IMR-90 (cell line): ENCODE data around the gene GCKR. TPM values are rescaled to one million over a fixed set of nuclear protein-coding genes. Genes with fewer than 3 reads are reported as not detected.
A peak's percentile ranks its signal among the peaks of the same experiment; 100 is the strongest.

ENCODE experiments used
- ATAC-seq: fragments of 200-7000 bp; cut with Tn5 transposase; 2 replicates; pipeline ENCODE4 v1.9.1; 2020; ENCODE audit warnings: low read depth, mild to moderate bottlenecking, moderate library complexity
- BruUV-seq: library from RNA; stranded (reverse); fragments of 400-500 nt; replicated peaks from 2 replicates; lab custom pipeline; 2021; lab: Mats Ljungman, UMichigan
- CTCF ChIA-PET: fragments of 300-600 bp; formaldehyde crosslinking; extraction: SDS; loops from one replicate; lab custom pipeline; 2021; ENCODE audit warnings: antibody characterized with exemption; lab: Yijun Ruan, JAX
- POLR2A ChIA-PET: fragments of 300-600 bp; sonication (Branson Sonifier 250); formaldehyde crosslinking; loops from one replicate; lab custom pipeline; 2022; ENCODE audit warnings: antibody characterized with exemption; ENCODE audit not compliant: unreplicated experiment; lab: Charles Lee
- DNase-seq: peaks from one replicate; pipeline ENCODE4 v3.0.0; 2013
- H2AFZ ChIP-seq: replicated peaks from 2 replicates; pipeline ENCODE3; 2013; ENCODE audit warnings: low read length, mild to moderate bottlenecking; ENCODE audit not compliant: poor library complexity
- H2AK5ac ChIP-seq: 2 replicates; pipeline ENCODE4 v1.6.1; 2013; ENCODE audit warnings: low read depth, low read length, inconsistent platforms
- H2AK9ac ChIP-seq: replicated peaks from 2 replicates; pipeline ENCODE3; 2013; ENCODE audit warnings: mild to moderate bottlenecking, low read depth, low read length, moderate library complexity; ENCODE audit not compliant: poor library complexity
- H2BK120ac ChIP-seq: 2 replicates; pipeline ENCODE4 v1.6.1; 2013; ENCODE audit warnings: low read depth, low read length, inconsistent platforms
- H2BK15ac ChIP-seq: 3 replicates; pipeline ENCODE4 v1.6.1; 2013; ENCODE audit warnings: low read depth, low read length, inconsistent platforms
- H2BK20ac ChIP-seq: 2 replicates; pipeline ENCODE4 v1.6.1; 2013; ENCODE audit warnings: low read depth, mild to moderate bottlenecking, inconsistent platforms, low read length, moderate library complexity
- H2BK5ac ChIP-seq: 2 replicates; pipeline ENCODE4 v1.6.1; 2013; ENCODE audit warnings: mild to moderate bottlenecking, low read depth, low read length, inconsistent platforms; ENCODE audit not compliant: poor library complexity, severe bottlenecking
- H3K14ac ChIP-seq: replicated peaks from 2 replicates; pipeline ENCODE4 v1.6.1; 2013; ENCODE audit warnings: low read depth, low read length, inconsistent platforms
- H3K18ac ChIP-seq: 2 replicates; pipeline ENCODE4 v1.6.1; 2013; ENCODE audit warnings: low read depth, low read length, control low read depth
- H3K23ac ChIP-seq: 2 replicates; pipeline ENCODE4 v1.6.1; 2013; ENCODE audit warnings: low read depth, low read length, inconsistent platforms
- H3K27ac ChIP-seq: 2 replicates; pipeline ENCODE4 v1.5.1; 2013; ENCODE audit warnings: mild to moderate bottlenecking, control low read depth, low read length; ENCODE audit not compliant: insufficient read depth
- H3K27me3 ChIP-seq: 2 replicates; pipeline ENCODE4 v1.6.1; 2013; ENCODE audit warnings: low read length; ENCODE audit not compliant: control insufficient read depth, insufficient read depth
- H3K36me3 ChIP-seq: 2 replicates; pipeline ENCODE4 v1.6.1; 2013; ENCODE audit warnings: low read length, mixed read lengths; ENCODE audit not compliant: control insufficient read depth, insufficient read depth
- H3K4ac ChIP-seq: 2 replicates; pipeline ENCODE4 v1.6.1; 2013; ENCODE audit warnings: low read depth, low read length, inconsistent platforms
- H3K4me1 ChIP-seq: 2 replicates; pipeline ENCODE4 v1.6.1; 2013; ENCODE audit warnings: low read length, mixed read lengths; ENCODE audit not compliant: control insufficient read depth, insufficient read depth
- H3K4me2 ChIP-seq: 2 replicates; pipeline ENCODE4 v1.6.1; 2013; ENCODE audit warnings: low read depth, mild to moderate bottlenecking, control low read depth, low read length, moderate library complexity
- H3K4me3 ChIP-seq: 2 replicates; pipeline ENCODE4 v1.5.1; 2013; ENCODE audit warnings: low read depth, mild to moderate bottlenecking, control low read depth, low read length, moderate library complexity; ENCODE audit not compliant: insufficient read depth
- H3K56ac ChIP-seq: 2 replicates; pipeline ENCODE4 v1.6.1; 2013; ENCODE audit warnings: low read length, inconsistent platforms; ENCODE audit not compliant: insufficient read depth; ENCODE audit errors: extremely low read depth
- H3K79me1 ChIP-seq, 2 experiments: 2 replicates each; pipeline ENCODE4 v1.6.1; 2013; ENCODE audit warnings: low read length in 2 of 2, inconsistent platforms in 1 of 2, low read depth in 1 of 2
- H3K9ac ChIP-seq: 2 replicates; pipeline ENCODE4 v1.6.1; 2013; ENCODE audit warnings: low read depth, low read length, control low read depth
- H3K9me1 ChIP-seq: 2 replicates; pipeline ENCODE4 v1.6.1; 2013; ENCODE audit warnings: low read length, inconsistent platforms; ENCODE audit not compliant: insufficient read depth
- H3K9me3 ChIP-seq: 2 replicates; pipeline ENCODE4 v1.6.1; 2013; ENCODE audit warnings: low read length; ENCODE audit not compliant: control insufficient read depth, insufficient read depth
- H4K20me1 ChIP-seq: 2 replicates; pipeline ENCODE4 v1.6.1; 2013; ENCODE audit warnings: low read length, inconsistent platforms; ENCODE audit not compliant: insufficient read depth
- H4K5ac ChIP-seq: 2 replicates; pipeline ENCODE4 v1.6.1; 2013; ENCODE audit warnings: mild to moderate bottlenecking, low read depth, low read length, control low read depth
- H4K8ac ChIP-seq, 2 experiments: 2 replicates each; pipeline ENCODE4 v1.6.1; 2013; ENCODE audit warnings: low read depth in 2 of 2, low read length in 2 of 2, control low read depth in 1 of 2, inconsistent platforms in 1 of 2
- H4K91ac ChIP-seq: 2 replicates; pipeline ENCODE4 v1.6.1; 2013; ENCODE audit warnings: low read depth, low read length, inconsistent platforms; ENCODE audit not compliant: insufficient read depth
- CEBPB ChIP-seq: IDR thresholded peaks from 2 replicates; pipeline ENCODE4 v1.6.1; 2012; ENCODE audit warnings: low read depth, low read length, improper control_type of control experiment
- WGBS, 2 experiments: methylation state at CpG; one replicate each; pipeline versions ENCODE4 v1.1.5 to v1.1.7; 2013; ENCODE audit warnings: missing lambda C conversion rate in 2 of 2; ENCODE audit not compliant: insufficient read length in 1 of 2; ENCODE audit errors: extremely low coverage in 2 of 2; 5-methylcytosine and 5-hydroxymethylcytosine counted together
- dilution Hi-C: fragments of 300-500 bp; cut with HindIII; formaldehyde crosslinking; loops from one replicate; pipeline ENCODE4 v1.14.3; 2018; ENCODE audit warnings: low sequenced_read_pairs; ENCODE audit not compliant: unreplicated experiment
- in situ Hi-C: fragments of 300-500 bp; cut with MboI; formaldehyde crosslinking; loops from 3 replicates; pipeline ENCODE4 v1.14.3; 2019; ENCODE audit warnings: low sequenced_read_pairs, inconsistent platforms, mixed read lengths
- intact Hi-C: fragments of 100-400 bp; cut with micrococcal nuclease; formaldehyde crosslinking; loops from 2 replicates; pipeline ENCODE4 v1.10.0; 2022
- polyA plus RNA-seq, 3 experiments: library from polyadenylated mRNA; depleted of rRNA; stranded (reverse); fragments of >200 nt; gene quantifications; 2 replicates each; pipeline ENCODE4 v1.2.3, GENCODE V29; 2012; ENCODE audit warnings: low replicate concordance in 1 of 3
- total RNA-seq: library from RNA; depleted of rRNA; stranded (reverse); fragments of >200 nt; gene quantifications from 2 replicates; pipeline ENCODE4 v1.2.3, GENCODE V29; 2012
- TF ChIP-seq, protein P1 (sequence below): fragments of 150-350 bp; IDR thresholded peaks from 2 replicates; pipeline ENCODE4 v1.6.1; 2016; ENCODE audit warnings: low read depth, mild to moderate bottlenecking, low read length, moderate library complexity, borderline replicate concordance

GCKR gene
- total and polyA plus RNA-seq, 2 of the 4 experiments (the other 2 are of a cell fraction), result under 0.01 to 0.41 TPM

DNA sequence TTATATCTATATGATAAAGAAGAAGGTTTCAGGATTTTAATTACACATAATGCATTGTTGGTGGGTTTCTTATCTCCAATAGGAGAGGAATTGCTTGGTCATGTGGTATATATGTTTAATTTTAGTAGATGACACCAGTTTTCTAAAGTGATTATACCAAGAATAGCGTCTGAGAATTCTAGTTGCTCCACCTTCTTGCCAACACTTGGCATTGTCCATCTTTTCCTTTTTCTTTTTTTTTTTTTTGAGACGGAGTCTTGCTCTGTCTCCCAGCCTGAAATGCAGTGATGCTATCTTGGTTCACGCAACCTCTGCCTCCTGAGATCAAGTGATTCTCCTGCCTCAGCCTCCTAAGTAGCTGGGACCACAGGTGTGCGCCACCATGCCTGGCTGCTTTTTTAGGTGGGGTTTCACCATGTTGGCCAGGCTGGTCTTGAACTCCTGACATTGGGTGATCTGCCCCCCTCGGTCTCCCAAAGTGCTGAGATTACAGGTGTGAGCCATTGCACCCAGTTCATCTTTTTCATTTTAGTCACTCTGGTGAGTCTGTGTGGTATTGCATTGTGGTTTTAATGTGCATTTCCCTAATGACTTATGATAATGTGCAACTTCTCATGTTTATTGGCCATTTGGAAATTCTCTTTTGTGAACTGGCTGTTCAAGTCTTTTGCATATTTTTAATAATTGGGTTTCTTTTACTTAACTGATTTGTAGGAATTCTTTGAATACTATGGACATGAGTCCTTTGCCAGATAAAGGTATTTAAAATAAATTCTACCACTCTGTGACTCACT is 48.9 kb downstream of the GCKR start:
- H3K9me3 ChIP-seq, result 0 out of 2 replicates have a peak, but pooled peaks cover 3% of the 10 kb centered on the region
- no peak overlapping the region for H2BK120ac ChIP-seq
- no peaks in the 10 kb centered on the region for H3K4me1 ChIP-seq
- 90% methylated on average over 2 of the region's 5 CpGs; no CpG with 5 or more reads in 1 of the 2 experiments for WGBS, 2 experiments
- H2AK9ac ChIP-seq, result no peak overlapping the region
- DNase-seq (peak; percentile 69), ATAC-seq (peak; percentile 49; the same call in 1 of the 2 replicates)
- peak overlapping the region; percentile 39; the same call in 1 of the 2 replicates for H2AK5ac ChIP-seq
- H3K18ac ChIP-seq, result no peak overlapping the region
- H3K56ac ChIP-seq, result no peak overlapping the region
- H3K36me3 ChIP-seq, result no peaks in the 10 kb centered on the region; the same call in 1 of the 2 replicates
- H3K79me1 ChIP-seq, result no peaks in the 10 kb centered on the region
- no peaks in the 10 kb centered on the region; the same call in 1 of the 2 replicates for H3K27me3 ChIP-seq
- peak; percentile 64; the same call in 1 of the 2 replicates for TF ChIP-seq CEBPB
- TF ChIP-seq, protein P1, sequence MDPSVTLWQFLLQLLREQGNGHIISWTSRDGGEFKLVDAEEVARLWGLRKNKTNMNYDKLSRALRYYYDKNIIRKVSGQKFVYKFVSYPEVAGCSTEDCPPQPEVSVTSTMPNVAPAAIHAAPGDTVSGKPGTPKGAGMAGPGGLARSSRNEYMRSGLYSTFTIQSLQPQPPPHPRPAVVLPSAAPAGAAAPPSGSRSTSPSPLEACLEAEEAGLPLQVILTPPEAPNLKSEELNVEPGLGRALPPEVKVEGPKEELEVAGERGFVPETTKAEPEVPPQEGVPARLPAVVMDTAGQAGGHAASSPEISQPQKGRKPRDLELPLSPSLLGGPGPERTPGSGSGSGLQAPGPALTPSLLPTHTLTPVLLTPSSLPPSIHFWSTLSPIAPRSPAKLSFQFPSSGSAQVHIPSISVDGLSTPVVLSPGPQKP, result no peak
- no peak overlapping the region for H2AFZ ChIP-seq
- H3K27ac ChIP-seq, result no peak overlapping the region
- H3K23ac ChIP-seq, result no peak overlapping the region
- ChIA-PET POLR2A (no interaction called here), CTCF (no interaction called here)
- in situ Hi-C loops, result no loop called here
- intact Hi-C loops, result no loop called here
- no peak overlapping the region for H3K9ac ChIP-seq
- H4K8ac ChIP-seq, result no peak overlapping the region
- H4K91ac ChIP-seq, result no peak overlapping the region
- H3K4me2 ChIP-seq, result no peak overlapping the region
- H2BK15ac ChIP-seq, result no peak overlapping the region
- H3K9me1 ChIP-seq, result no peaks in the 10 kb centered on the region
- no peak overlapping the region for H3K4me3 ChIP-seq
- H4K20me1 ChIP-seq, result no peaks in the 10 kb centered on the region
- peak overlapping the region; percentile 70 for H2BK5ac ChIP-seq
- BruUV-seq, result no TSS peak
- H4K5ac ChIP-seq, result no peak overlapping the region
- no peak overlapping the region for H3K4ac ChIP-seq
- dilution Hi-C loops, result no loop called here
- H2BK20ac ChIP-seq, result no peak overlapping the region
- H3K14ac ChIP-seq, result no peak overlapping the region
